ENCODE data around the gene DVL1. TPM values are rescaled to one million over a fixed set of nuclear protein-coding genes. Genes with fewer than 3 reads are reported as not detected.
A peak's percentile ranks its signal among the peaks of the same experiment; 100 is the strongest.

The DVL1 gene
- total and polyA plus RNA-seq, 9 of the 15 experiments (the other 6 are each of a cell fraction or from before 2014, with no cell fraction given): 0.62 to 135 (median 24.3) TPM

DNA sequence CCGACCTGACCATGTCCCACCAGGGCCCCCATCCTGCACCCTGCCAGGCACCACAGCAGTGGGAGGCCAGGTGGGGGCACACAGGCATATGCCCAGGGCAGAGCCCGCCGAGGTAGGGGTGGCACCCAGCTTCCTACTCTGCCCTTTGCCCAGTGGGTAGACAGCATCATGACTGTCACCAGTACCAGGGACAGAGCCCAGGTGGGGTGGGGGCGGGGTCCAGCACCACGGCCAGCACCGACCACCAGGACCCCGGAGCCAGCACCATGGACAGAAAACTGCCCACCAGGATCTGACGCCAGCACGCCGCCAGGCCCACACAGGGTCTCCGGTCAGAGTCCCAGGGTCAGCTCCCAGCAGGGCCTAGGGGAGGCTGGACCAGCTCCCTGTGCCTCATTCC is 14.4 kb downstream of the DVL1 start (continued):
- TF ChIP-seq ZNF551 (CRISPR knock-in tag; IDR thresholded peaks at IDR 0.05): no peak
- no peak for TF ChIP-seq MEIS2 (IDR thresholded peaks at IDR 0.05; ENCODE audit: partially characterized antibody)
- TF ChIP-seq, protein P1, sequence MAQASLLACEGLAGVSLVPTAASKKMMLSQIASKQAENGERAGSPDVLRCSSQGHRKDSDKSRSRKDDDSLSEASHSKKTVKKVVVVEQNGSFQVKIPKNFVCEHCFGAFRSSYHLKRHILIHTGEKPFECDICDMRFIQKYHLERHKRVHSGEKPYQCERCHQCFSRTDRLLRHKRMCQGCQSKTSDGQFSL (CRISPR knock-in tag; IDR thresholded peaks at IDR 0.05): no peak
- TF ChIP-seq, protein P1 (tag; IDR thresholded peaks at IDR 0.05): no peak
- TF ChIP-seq, protein P2, sequence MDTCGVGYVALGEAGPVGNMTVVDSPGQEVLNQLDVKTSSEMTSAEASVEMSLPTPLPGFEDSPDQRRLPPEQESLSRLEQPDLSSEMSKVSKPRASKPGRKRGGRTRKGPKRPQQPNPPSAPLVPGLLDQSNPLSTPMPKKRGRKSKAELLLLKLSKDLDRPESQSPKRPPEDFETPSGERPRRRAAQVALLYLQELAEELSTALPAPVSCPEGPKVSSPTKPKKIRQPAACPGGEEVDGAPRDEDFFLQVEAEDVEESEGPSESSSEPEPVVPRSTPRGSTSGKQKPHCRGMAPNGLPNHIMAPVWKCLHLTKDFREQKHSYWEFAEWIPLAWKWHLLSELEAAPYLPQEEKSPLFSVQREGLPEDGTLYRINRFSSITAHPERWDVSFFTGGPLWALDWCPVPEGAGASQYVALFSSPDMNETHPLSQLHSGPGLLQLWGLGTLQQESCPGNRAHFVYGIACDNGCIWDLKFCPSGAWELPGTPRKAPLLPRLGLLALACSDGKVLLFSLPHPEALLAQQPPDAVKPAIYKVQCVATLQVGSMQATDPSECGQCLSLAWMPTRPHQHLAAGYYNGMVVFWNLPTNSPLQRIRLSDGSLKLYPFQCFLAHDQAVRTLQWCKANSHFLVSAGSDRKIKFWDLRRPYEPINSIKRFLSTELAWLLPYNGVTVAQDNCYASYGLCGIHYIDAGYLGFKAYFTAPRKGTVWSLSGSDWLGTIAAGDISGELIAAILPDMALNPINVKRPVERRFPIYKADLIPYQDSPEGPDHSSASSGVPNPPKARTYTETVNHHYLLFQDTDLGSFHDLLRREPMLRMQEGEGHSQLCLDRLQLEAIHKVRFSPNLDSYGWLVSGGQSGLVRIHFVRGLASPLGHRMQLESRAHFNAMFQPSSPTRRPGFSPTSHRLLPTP (IDR thresholded peaks at IDR 0.05; ENCODE audit: borderline replicate concordance, extremely low read depth, insufficient read length): no peak
- 0 out of 2 replicates have a peak, but pooled peaks have one; percentile 16 for TF ChIP-seq ZNF184 (CRISPR knock-in tag; IDR thresholded peaks at IDR 0.05)
- TF ChIP-seq RFX5 (IDR thresholded peaks at IDR 0.05; ENCODE audit: low read depth, low read length): no peak
- no peak for TF ChIP-seq BCL6 (CRISPR knock-in tag; IDR thresholded peaks at IDR 0.05)
- TF ChIP-seq, protein P3, sequence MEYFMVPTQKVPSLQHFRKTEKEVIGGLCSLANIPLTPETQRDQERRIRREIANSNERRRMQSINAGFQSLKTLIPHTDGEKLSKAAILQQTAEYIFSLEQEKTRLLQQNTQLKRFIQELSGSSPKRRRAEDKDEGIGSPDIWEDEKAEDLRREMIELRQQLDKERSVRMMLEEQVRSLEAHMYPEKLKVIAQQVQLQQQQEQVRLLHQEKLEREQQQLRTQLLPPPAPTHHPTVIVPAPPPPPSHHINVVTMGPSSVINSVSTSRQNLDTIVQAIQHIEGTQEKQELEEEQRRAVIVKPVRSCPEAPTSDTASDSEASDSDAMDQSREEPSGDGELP (CRISPR knock-in tag; IDR thresholded peaks at IDR 0.05; ENCODE audit: borderline replicate concordance): peak; percentile 66
- TF ChIP-seq KLF13 (tag; IDR thresholded peaks at IDR 0.05; ENCODE audit: borderline replicate concordance, low read depth): peak; percentile 72; the same call in 1 of the 2 replicates
- TF ChIP-seq, protein P4, sequence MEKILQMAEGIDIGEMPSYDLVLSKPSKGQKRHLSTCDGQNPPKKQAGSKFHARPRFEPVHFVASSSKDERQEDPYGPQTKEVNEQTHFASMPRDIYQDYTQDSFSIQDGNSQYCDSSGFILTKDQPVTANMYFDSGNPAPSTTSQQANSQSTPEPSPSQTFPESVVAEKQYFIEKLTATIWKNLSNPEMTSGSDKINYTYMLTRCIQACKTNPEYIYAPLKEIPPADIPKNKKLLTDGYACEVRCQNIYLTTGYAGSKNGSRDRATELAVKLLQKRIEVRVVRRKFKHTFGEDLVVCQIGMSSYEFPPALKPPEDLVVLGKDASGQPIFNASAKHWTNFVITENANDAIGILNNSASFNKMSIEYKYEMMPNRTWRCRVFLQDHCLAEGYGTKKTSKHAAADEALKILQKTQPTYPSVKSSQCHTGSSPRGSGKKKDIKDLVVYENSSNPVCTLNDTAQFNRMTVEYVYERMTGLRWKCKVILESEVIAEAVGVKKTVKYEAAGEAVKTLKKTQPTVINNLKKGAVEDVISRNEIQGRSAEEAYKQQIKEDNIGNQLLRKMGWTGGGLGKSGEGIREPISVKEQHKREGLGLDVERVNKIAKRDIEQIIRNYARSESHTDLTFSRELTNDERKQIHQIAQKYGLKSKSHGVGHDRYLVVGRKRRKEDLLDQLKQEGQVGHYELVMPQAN (IDR thresholded peaks at IDR 0.05; ENCODE audit: borderline replicate concordance): peak; percentile 60; the same call in 1 of the 2 replicates
- TF ChIP-seq, protein P5, sequence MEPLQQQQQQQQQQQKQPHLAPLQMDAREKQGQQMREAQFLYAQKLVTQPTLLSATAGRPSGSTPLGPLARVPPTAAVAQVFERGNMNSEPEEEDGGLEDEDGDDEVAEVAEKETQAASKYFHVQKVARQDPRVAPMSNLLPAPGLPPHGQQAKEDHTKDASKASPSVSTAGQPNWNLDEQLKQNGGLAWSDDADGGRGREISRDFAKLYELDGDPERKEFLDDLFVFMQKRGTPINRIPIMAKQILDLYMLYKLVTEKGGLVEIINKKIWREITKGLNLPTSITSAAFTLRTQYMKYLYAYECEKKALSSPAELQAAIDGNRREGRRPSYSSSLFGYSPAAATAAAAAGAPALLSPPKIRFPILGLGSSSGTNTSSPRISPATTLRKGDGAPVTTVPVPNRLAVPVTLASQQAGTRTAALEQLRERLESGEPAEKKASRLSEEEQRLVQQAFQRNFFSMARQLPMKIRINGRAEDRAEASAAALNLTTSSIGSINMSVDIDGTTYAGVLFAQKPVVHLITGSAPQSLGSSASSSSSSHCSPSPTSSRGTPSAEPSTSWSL (CRISPR knock-in tag; IDR thresholded peaks at IDR 0.05; ENCODE audit: borderline replicate concordance): no peak
- TF ChIP-seq STAT5B (CRISPR knock-in tag; IDR thresholded peaks at IDR 0.05): no peak
- TF ChIP-seq KDM2B (CRISPR knock-in tag; IDR thresholded peaks at IDR 0.05): no peak
- no peak for TF ChIP-seq HNRNPH1 (optimal IDR thresholded peaks at IDR 0.05; ENCODE audit: low read depth, low read length)
- TF ChIP-seq, protein P6, sequence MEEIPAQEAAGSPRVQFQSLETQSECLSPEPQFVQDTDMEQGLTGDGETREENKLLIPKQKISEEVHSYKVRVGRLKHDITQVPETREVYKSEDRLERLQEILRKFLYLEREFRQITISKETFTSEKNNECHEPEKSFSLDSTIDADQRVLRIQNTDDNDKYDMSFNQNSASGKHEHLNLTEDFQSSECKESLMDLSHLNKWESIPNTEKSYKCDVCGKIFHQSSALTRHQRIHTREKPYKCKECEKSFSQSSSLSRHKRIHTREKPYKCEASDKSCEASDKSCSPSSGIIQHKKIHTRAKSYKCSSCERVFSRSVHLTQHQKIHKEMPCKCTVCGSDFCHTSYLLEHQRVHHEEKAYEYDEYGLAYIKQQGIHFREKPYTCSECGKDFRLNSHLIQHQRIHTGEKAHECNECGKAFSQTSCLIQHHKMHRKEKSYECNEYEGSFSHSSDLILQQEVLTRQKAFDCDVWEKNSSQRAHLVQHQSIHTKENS (CRISPR knock-in tag; IDR thresholded peaks at IDR 0.05): no peak
- TF ChIP-seq, protein P7, sequence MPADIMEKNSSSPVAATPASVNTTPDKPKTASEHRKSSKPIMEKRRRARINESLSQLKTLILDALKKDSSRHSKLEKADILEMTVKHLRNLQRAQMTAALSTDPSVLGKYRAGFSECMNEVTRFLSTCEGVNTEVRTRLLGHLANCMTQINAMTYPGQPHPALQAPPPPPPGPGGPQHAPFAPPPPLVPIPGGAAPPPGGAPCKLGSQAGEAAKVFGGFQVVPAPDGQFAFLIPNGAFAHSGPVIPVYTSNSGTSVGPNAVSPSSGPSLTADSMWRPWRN (IDR thresholded peaks at IDR 0.05; ENCODE audit: low read depth): no peak
- TF ChIP-seq PURB (CRISPR knock-in tag; IDR thresholded peaks at IDR 0.05; ENCODE audit: low read depth): no peak
